ENCODE data around the gene TPGS1.

DNA sequence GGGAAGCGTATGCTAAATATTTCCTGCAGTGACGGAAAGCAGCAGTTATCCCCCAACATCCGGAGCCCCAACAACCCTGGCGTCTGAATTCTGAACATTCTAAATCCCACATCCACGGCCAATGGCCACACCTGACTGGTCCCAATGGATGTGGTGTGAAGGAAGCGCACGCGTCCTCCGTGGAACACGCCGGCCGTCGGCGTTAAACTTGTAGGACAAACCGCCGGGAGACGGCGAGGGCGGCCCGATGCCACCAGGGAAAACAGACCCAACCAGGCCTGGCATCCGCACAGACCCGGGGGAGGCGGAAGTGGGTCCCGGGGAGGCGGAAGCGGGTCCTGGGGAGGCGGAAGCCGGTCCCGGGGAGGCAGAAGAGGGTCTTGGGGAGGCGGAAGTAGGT lies 49.7 kb upstream of the TPGS1 start:
- TF ChIP-seq, protein P1, sequence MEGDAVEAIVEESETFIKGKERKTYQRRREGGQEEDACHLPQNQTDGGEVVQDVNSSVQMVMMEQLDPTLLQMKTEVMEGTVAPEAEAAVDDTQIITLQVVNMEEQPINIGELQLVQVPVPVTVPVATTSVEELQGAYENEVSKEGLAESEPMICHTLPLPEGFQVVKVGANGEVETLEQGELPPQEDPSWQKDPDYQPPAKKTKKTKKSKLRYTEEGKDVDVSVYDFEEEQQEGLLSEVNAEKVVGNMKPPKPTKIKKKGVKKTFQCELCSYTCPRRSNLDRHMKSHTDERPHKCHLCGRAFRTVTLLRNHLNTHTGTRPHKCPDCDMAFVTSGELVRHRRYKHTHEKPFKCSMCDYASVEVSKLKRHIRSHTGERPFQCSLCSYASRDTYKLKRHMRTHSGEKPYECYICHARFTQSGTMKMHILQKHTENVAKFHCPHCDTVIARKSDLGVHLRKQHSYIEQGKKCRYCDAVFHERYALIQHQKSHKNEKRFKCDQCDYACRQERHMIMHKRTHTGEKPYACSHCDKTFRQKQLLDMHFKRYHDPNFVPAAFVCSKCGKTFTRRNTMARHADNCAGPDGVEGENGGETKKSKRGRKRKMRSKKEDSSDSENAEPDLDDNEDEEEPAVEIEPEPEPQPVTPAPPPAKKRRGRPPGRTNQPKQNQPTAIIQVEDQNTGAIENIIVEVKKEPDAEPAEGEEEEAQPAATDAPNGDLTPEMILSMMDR (IDR thresholded peaks at IDR 0.05 in 4 of 5, conservative IDR thresholded peaks at IDR 0.05 in 1 of 5): no peak
- TF ChIP-seq POLR2A (IDR thresholded peaks at IDR 0.05): no peak

Data from gastrocnemius medialis (tissue), 4 donors.